Endodermal cell (in vitro differentiated cells): ENCODE data around the gene TRPM6. TPM values are rescaled to one million over a fixed set of nuclear protein-coding genes. Genes with fewer than 3 reads are reported as not detected.

Source experiments
- DNase-seq: peaks from one replicate; pipeline ENCODE4 v3.0.0-alpha.2; 2017
- H3K27ac ChIP-seq: 2 replicates; pipeline ENCODE4 v1.5.1; 2013; ENCODE audit warnings: mild to moderate bottlenecking, low read depth, low read length, moderate library complexity
- H3K27me3 ChIP-seq: 2 replicates; pipeline ENCODE4 v1.6.1; 2013; ENCODE audit warnings: mild to moderate bottlenecking, low read length, moderate library complexity; ENCODE audit not compliant: insufficient read depth, control insufficient read depth, poor library complexity, severe bottlenecking
- H3K36me3 ChIP-seq: 2 replicates; pipeline ENCODE4 v1.7.0; 2013; ENCODE audit warnings: mild to moderate bottlenecking, low read length, moderate library complexity; ENCODE audit not compliant: control insufficient read depth, insufficient read depth
- H3K4me1 ChIP-seq: one replicate; pipeline ENCODE4 v1.7.0; 2013; ENCODE audit warnings: low read length; ENCODE audit not compliant: control insufficient read depth, insufficient read depth
- H3K4me3 ChIP-seq: 2 replicates; pipeline ENCODE4 v1.5.1; 2013; ENCODE audit warnings: mild to moderate bottlenecking, low read length, moderate library complexity
- H3K9ac ChIP-seq: 2 replicates; pipeline ENCODE4 v1.6.1; 2013; ENCODE audit warnings: mild to moderate bottlenecking, low read length, moderate library complexity; ENCODE audit not compliant: poor library complexity, severe bottlenecking; ENCODE audit errors: extremely low read depth
- H3K9me3 ChIP-seq: 2 replicates; pipeline ENCODE4 v1.6.1; 2013; ENCODE audit warnings: mild to moderate bottlenecking, low read length, moderate library complexity; ENCODE audit not compliant: control insufficient read depth
- H3K27ac Mint-ChIP-seq: 2 replicates; pipeline ENCODE4 v1.8.0; 2020; ENCODE audit warnings: mixed read lengths
- H3K27me3 Mint-ChIP-seq: 2 replicates; pipeline ENCODE4 v1.8.0; 2021; ENCODE audit warnings: mild to moderate bottlenecking, mixed read lengths; ENCODE audit not compliant: insufficient read depth
- H3K36me3 Mint-ChIP-seq: 2 replicates; pipeline ENCODE4 v1.8.0; 2020; ENCODE audit warnings: low read depth, mixed read lengths
- H3K4me1 Mint-ChIP-seq: 2 replicates; pipeline ENCODE4 v1.8.0; 2020; ENCODE audit warnings: mixed read lengths
- H3K4me3 Mint-ChIP-seq: 2 replicates; pipeline ENCODE4 v1.8.0; 2020; ENCODE audit warnings: mild to moderate bottlenecking, moderate library complexity, mixed read lengths
- H3K9me3 Mint-ChIP-seq: 2 replicates; pipeline ENCODE4 v1.8.0; 2020; ENCODE audit warnings: mild to moderate bottlenecking, mixed read lengths
- CTCF ChIP-seq: fragments of 200-600 bp; sonication (generic); conservative IDR thresholded peaks from 2 replicates; pipeline ENCODE4 v1.5.0; 2021; ENCODE audit warnings: antibody characterized with exemption, mild to moderate bottlenecking
- WGBS, 2 experiments: methylation state at CpG; one replicate each; pipeline versions ENCODE4 v1.1.5 to v1.1.7; 2013; ENCODE audit warnings: missing lambda C conversion rate in 2 of 2, mixed read lengths in 1 of 2; ENCODE audit not compliant: insufficient coverage in 1 of 2, insufficient read length in 1 of 2; 5-methylcytosine and 5-hydroxymethylcytosine counted together
- total RNA-seq, 2 donors: library from RNA; stranded (reverse); fragmentation: NEBNext Ultra II Directional in 1 of 2; extraction: Animal tissue kit (Norgen Biotek cat#: 25700) in 1 of 2; gene quantifications; 2 replicates in 1 of 2; 3 replicates in 1 of 2; pipeline ENCODE4 v1.2.1, GENCODE V29; 2021

The TRPM6 gene
- total RNA-seq, 2 donors from 2014 or later, result 1.2 to 1.7 TPM

- H3K4me3 Mint-ChIP-seq, result no peak overlapping the region
- Histone ChIP-seq H3K36me3 (no peaks in the 10 kb centered on the region), H3K27ac (no peak overlapping the region), H3K9me3 (no peaks in the 10 kb centered on the region), H3K4me1 (no peaks in the 10 kb centered on the region), H3K9ac (no peak overlapping the region), H3K4me3 (no peak overlapping the region), H3K27me3 (no peaks in the 10 kb centered on the region)
- WGBS, 2 experiments, result 92 to 97% methylated on average over 7 of the region's 7 CpGs
- no peak for TF ChIP-seq CTCF
- no peak overlapping the region for H3K27ac Mint-ChIP-seq
- H3K9me3 Mint-ChIP-seq, result no peaks in the 10 kb centered on the region
- H3K4me1 Mint-ChIP-seq, result no peaks in the 10 kb centered on the region
- H3K36me3 Mint-ChIP-seq, result no peaks in the 10 kb centered on the region
- DNase-seq, result no peak
- H3K27me3 Mint-ChIP-seq, result no peaks in the 10 kb centered on the region
Observed at GRCh38 chr9:74800226-74800625, 87.5 kb downstream of the TRPM6 start.

- H3K4me1 Mint-ChIP-seq, result no peaks in the 10 kb centered on the region
- 17 to 39% methylated on average over 1 of the region's 1 CpG for WGBS, 2 experiments
- no peak overlapping the region for H3K4me3 Mint-ChIP-seq
- no peaks in the 10 kb centered on the region for H3K36me3 Mint-ChIP-seq
- no peak overlapping the region for H3K27ac Mint-ChIP-seq
- no peak for TF ChIP-seq CTCF
- H3K36me3 ChIP-seq, result no peaks in the 10 kb centered on the region
- no peaks in the 10 kb centered on the region for H3K9me3 ChIP-seq
- H3K9ac ChIP-seq, result no peak overlapping the region
- H3K27ac ChIP-seq, result no peak overlapping the region
- no peaks in the 10 kb centered on the region for H3K4me1 ChIP-seq
- H3K9me3 Mint-ChIP-seq, result no peaks in the 10 kb centered on the region
- H3K27me3 ChIP-seq, result no peaks in the 10 kb centered on the region
- H3K4me3 ChIP-seq, result no peak overlapping the region
- no peaks in the 10 kb centered on the region for H3K27me3 Mint-ChIP-seq
- DNase-seq, result no peak
Observed at GRCh38 chr9:74795803-74796202, 91.9 kb downstream of the TRPM6 start.

- H3K4me1 ChIP-seq, result no peaks in the 10 kb centered on the region
- 85 to 95% methylated on average over 4 of the region's 4 CpGs for WGBS, 2 experiments
- H3K36me3 ChIP-seq, result no peaks in the 10 kb centered on the region
- H3K27me3 ChIP-seq, result no peaks in the 10 kb centered on the region
- TF ChIP-seq CTCF, result no peak
- H3K27ac Mint-ChIP-seq, result no peak overlapping the region
- H3K9me3 ChIP-seq, result no peaks in the 10 kb centered on the region
- H3K9me3 Mint-ChIP-seq, result no peaks in the 10 kb centered on the region
- no peak overlapping the region for H3K9ac ChIP-seq
- no peaks in the 10 kb centered on the region for H3K36me3 Mint-ChIP-seq
- no peak overlapping the region for H3K4me3 ChIP-seq
- no peak for DNase-seq
- H3K4me1 Mint-ChIP-seq, result no peaks in the 10 kb centered on the region
- H3K4me3 Mint-ChIP-seq, result no peak overlapping the region
- H3K27me3 Mint-ChIP-seq, result no peaks in the 10 kb centered on the region
- H3K27ac ChIP-seq, result no peak overlapping the region
Observed at GRCh38 chr9:74795081-74795480, 92.6 kb downstream of the TRPM6 start.
